ENCODE measurements around the gene MEIKIN.

MEIKIN gene

GRCh38 chr5:131818001-131818724 is 127.3 kb downstream of the MEIKIN start:
- TF ChIP-seq CTCF (IDR thresholded peaks at IDR 0.05), result no peak
- Histone ChIP-seq H3K27ac (no peak overlapping the region), H3K9me3 (ENCODE audit: control insufficient read depth, low read length) (no peaks in the 10 kb centered on the region), H3K27me3 (ENCODE audit: control insufficient read depth, insufficient read depth, low read length) (no peaks in the 10 kb centered on the region), H3K79me2 (no peaks in the 10 kb centered on the region), H3K4me1 (no peaks in the 10 kb centered on the region), H3K9ac (no peak overlapping the region), H3K4me2 (ENCODE audit: low read length) (no peak overlapping the region), H3K4me3 (ENCODE audit: low read depth, low read length) (no peak overlapping the region), H2AFZ (no peak overlapping the region), H3K36me3 (ENCODE audit: control insufficient read depth, insufficient read depth, low read length) (no peaks in the 10 kb centered on the region)

GRCh38 chr5:131814990-131815389 is 130.5 kb downstream of the MEIKIN start:
- H3K27ac ChIP-seq, result no peak overlapping the region
- no peaks in the 10 kb centered on the region for H3K9me3 ChIP-seq (ENCODE audit: control insufficient read depth, low read length)
- H3K79me2 ChIP-seq, result no peaks in the 10 kb centered on the region
- H3K4me3 ChIP-seq (ENCODE audit: low read depth, low read length), result no peak overlapping the region
- no peaks in the 10 kb centered on the region for H3K4me1 ChIP-seq
- H3K4me2 ChIP-seq (ENCODE audit: low read length), result no peak overlapping the region
- TF ChIP-seq CTCF (IDR thresholded peaks at IDR 0.05), result no peak
- no peak overlapping the region for H2AFZ ChIP-seq
- no peaks in the 10 kb centered on the region for H3K27me3 ChIP-seq (ENCODE audit: control insufficient read depth, insufficient read depth, low read length)
- H3K36me3 ChIP-seq (ENCODE audit: control insufficient read depth, insufficient read depth, low read length), result no peaks in the 10 kb centered on the region
- H3K9ac ChIP-seq, result no peak overlapping the region

GRCh38 chr5:131812371-131813160 is 132.9 kb downstream of the MEIKIN start:
- H3K27me3 ChIP-seq (ENCODE audit: control insufficient read depth, insufficient read depth, low read length), result no peaks in the 10 kb centered on the region
- H3K9me3 ChIP-seq (ENCODE audit: control insufficient read depth, low read length), result no peaks in the 10 kb centered on the region
- no peaks in the 10 kb centered on the region for H3K4me1 ChIP-seq
- H3K79me2 ChIP-seq, result no peaks in the 10 kb centered on the region
- no peak overlapping the region for H3K27ac ChIP-seq
- TF ChIP-seq CTCF (IDR thresholded peaks at IDR 0.05), result no peak
- H3K4me2 ChIP-seq (ENCODE audit: low read length), result no peak overlapping the region
- H3K36me3 ChIP-seq (ENCODE audit: control insufficient read depth, insufficient read depth, low read length), result no peaks in the 10 kb centered on the region
- H3K9ac ChIP-seq, result no peak overlapping the region
- no peak overlapping the region for H2AFZ ChIP-seq
- H3K4me3 ChIP-seq (ENCODE audit: low read depth, low read length), result no peak overlapping the region

- Histone ChIP-seq H3K36me3 (ENCODE audit: control insufficient read depth, insufficient read depth, low read length) (no peaks in the 10 kb centered on the region), H3K9ac (no peak overlapping the region), H3K9me3 (ENCODE audit: control insufficient read depth, low read length) (no peaks in the 10 kb centered on the region), H3K27ac (no peak overlapping the region), H3K4me3 (ENCODE audit: low read depth, low read length) (no peak overlapping the region), H3K27me3 (ENCODE audit: control insufficient read depth, insufficient read depth, low read length) (no peaks in the 10 kb centered on the region), H3K4me1 (no peaks in the 10 kb centered on the region), H2AFZ (no peak overlapping the region), H3K4me2 (ENCODE audit: low read length) (no peak overlapping the region), H3K79me2 (no peaks in the 10 kb centered on the region)
- TF ChIP-seq CTCF (IDR thresholded peaks at IDR 0.05), result no peak
Measured at GRCh38 chr5:131810510-131811249, 134.8 kb downstream of the MEIKIN start.
